NCI-H1417 treated with DMSO at 0.1 percent for 48 hours (cell line): ENCODE measurements around the gene USP6NL.

Experiments
- DNase-seq: peaks from one replicate; lab custom pipeline; 2025; lab: John Stamatoyannopoulos, UW

USP6NL gene

GRCh38 chr10:11593612-11594011 lies 17.8 kb downstream of the USP6NL start:
- no peak for DNase-seq

- no peak for DNase-seq
Observed at GRCh38 chr10:11589738-11590137, 21.7 kb downstream of the USP6NL start.

- DNase-seq: no peak
Observed at GRCh38 chr10:11588873-11589574, 22.4 kb downstream of the USP6NL start.

- no peak for DNase-seq
Observed at GRCh38 chr10:11587722-11588259, 23.7 kb downstream of the USP6NL start.

- DNase-seq: no peak
Observed at GRCh38 chr10:11586170-11586569, 25.3 kb downstream of the USP6NL start.

GRCh38 chr10:11581213-11581612 lies 30.2 kb downstream of the USP6NL start:
- DNase-seq: no peak

- DNase-seq: no peak
Observed at GRCh38 chr10:11579885-11580284, 31.6 kb downstream of the USP6NL start.

GRCh38 chr10:11578802-11579255 lies 32.6 kb downstream of the USP6NL start:
- DNase-seq: no peak

GRCh38 chr10:11576092-11576809 lies 35.2 kb downstream of the USP6NL start:
- no peak for DNase-seq

- no peak for DNase-seq
Observed at GRCh38 chr10:11573497-11573896, 38.0 kb downstream of the USP6NL start.

- DNase-seq: no peak
Observed at GRCh38 chr10:11570751-11571150, 40.7 kb downstream of the USP6NL start.

- no peak for DNase-seq
Observed at GRCh38 chr10:11569471-11569870, 42.0 kb downstream of the USP6NL start.

GRCh38 chr10:11568578-11568977 lies 42.9 kb downstream of the USP6NL start:
- DNase-seq: no peak

GRCh38 chr10:11564741-11565140 lies 46.7 kb downstream of the USP6NL start:
- DNase-seq: no peak

GRCh38 chr10:11563936-11564335 lies 47.5 kb downstream of the USP6NL start:
- no peak for DNase-seq

- DNase-seq: no peak
Observed at GRCh38 chr10:11562888-11563287, 48.6 kb downstream of the USP6NL start.

GRCh38 chr10:11560076-11560709 lies 51.3 kb downstream of the USP6NL start:
- no peak for DNase-seq

- DNase-seq: no peak
Observed at GRCh38 chr10:11557967-11558366, 53.5 kb downstream of the USP6NL start.

GRCh38 chr10:11557513-11557912 lies 53.9 kb downstream of the USP6NL start:
- no peak for DNase-seq

- DNase-seq: no peak
Observed at GRCh38 chr10:11555556-11555955, 55.9 kb downstream of the USP6NL start.

GRCh38 chr10:11553773-11554381 lies 57.6 kb downstream of the USP6NL start:
- DNase-seq: no peak

GRCh38 chr10:11551916-11552602 lies 59.4 kb downstream of the USP6NL start:
- no peak for DNase-seq
